ENCODE data around the gene DNAH2.

- no peak for TF ChIP-seq CTCF (IDR thresholded peaks at IDR 0.05)
- TF ChIP-seq POLR2A (IDR thresholded peaks at IDR 0.05) = no peak
- TF ChIP-seq POLR2AphosphoS5 (IDR thresholded peaks at IDR 0.05) = no peak
Measured at GRCh38 chr17:7839190-7839875, 121.8 kb downstream of the DNAH2 start.
